ENCODE data around the gene RPUSD2. TPM values are rescaled to one million over a fixed set of nuclear protein-coding genes. Genes with fewer than 3 reads are reported as not detected.

RPUSD2 gene
- total and polyA plus RNA-seq, 4 donors, result 5.2 to 9.4 (median 8.2) TPM

DNA sequence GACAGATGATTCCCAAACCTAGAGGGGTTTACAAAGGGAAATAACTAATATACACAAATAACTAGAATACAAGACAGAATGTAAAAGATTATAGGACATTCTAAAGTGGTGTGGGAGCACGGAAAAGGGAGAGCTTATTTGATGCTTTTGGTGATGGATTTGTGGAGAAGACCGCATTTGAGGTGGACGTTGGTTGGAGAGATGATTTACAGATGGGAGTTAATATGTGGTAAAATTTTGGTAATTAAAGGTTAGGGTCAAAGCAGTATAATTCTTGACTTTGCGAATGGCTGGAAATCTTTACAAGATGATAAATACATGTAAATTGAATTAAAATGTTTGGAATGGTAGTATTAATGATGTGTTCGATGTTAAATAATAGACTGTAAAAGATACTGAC lies 26.1 kb downstream of the RPUSD2 start:
- Histone ChIP-seq H3K27ac (ENCODE audit: low read depth in 1 of 2, low read length in 1 of 2) (no peak overlapping the region), H3K4me1 (ENCODE audit: control insufficient read depth in 5 of 5, insufficient read depth in 5 of 5, low read length in 5 of 5) (peaks cover 0 to 8% (median 0%) of the 10 kb centered on the region in 5 donors), H3K4me3 (no peak overlapping the region), H3K36me3 (ENCODE audit: control insufficient read depth in 4 of 4, insufficient read depth in 4 of 4, low read length in 4 of 4) (no peaks in the 10 kb centered on the region), H3K27me3 (ENCODE audit: control insufficient read depth in 3 of 3, insufficient read depth in 3 of 3, low read length in 2 of 3) (no peaks in the 10 kb centered on the region), H3K9ac (ENCODE audit: insufficient read depth in 1 of 2, low read length in 2 of 2) (peak overlapping the region in 1 of 2 donors; percentile 100), H3K9me3 (ENCODE audit: control insufficient read depth in 4 of 4, insufficient read depth in 3 of 4, low read length in 3 of 4) (no peaks in the 10 kb centered on the region)
- TF ChIP-seq CTCF (IDR thresholded peaks at IDR 0.05; ENCODE audit: control extremely low read depth, extremely low read depth), result no peak
- 40 to 51% methylated on average over 5 of the region's 5 CpGs for WGBS, 2 donors
- DNase-seq, result no peak
- ATAC-seq (ENCODE audit: insufficient read depth, low FRiP score), result no peak

GRCh38 chr15:40595773-40596172 lies 26.7 kb downstream of the RPUSD2 start:
- TF ChIP-seq CTCF (IDR thresholded peaks at IDR 0.05; ENCODE audit: control extremely low read depth, extremely low read depth), result no peak
- H3K27ac ChIP-seq (ENCODE audit: low read depth in 1 of 2, low read length in 1 of 2), result no peak overlapping the region
- H3K4me3 ChIP-seq, result no peak overlapping the region
- H3K9ac ChIP-seq (ENCODE audit: insufficient read depth in 1 of 2, low read length in 2 of 2), result no peak overlapping the region
- ATAC-seq (ENCODE audit: insufficient read depth, low FRiP score) (no peak), DNase-seq (peak in 2 of 3 donors; percentile 20 to 34)
- peaks cover 0 to 8% (median 0%) of the 10 kb centered on the region in 5 donors for H3K4me1 ChIP-seq (ENCODE audit: control insufficient read depth in 5 of 5, insufficient read depth in 5 of 5, low read length in 5 of 5)
- H3K36me3 ChIP-seq (ENCODE audit: control insufficient read depth in 4 of 4, insufficient read depth in 4 of 4, low read length in 4 of 4), result no peaks in the 10 kb centered on the region
- no peaks in the 10 kb centered on the region for H3K27me3 ChIP-seq (ENCODE audit: control insufficient read depth in 3 of 3, insufficient read depth in 3 of 3, low read length in 2 of 3)
- 77% methylated on average over 5 of the region's 5 CpGs for WGBS, 2 donors
- H3K9me3 ChIP-seq (ENCODE audit: control insufficient read depth in 4 of 4, insufficient read depth in 3 of 4, low read length in 3 of 4), result no peaks in the 10 kb centered on the region

- Histone ChIP-seq H3K4me1 (ENCODE audit: control insufficient read depth in 5 of 5, insufficient read depth in 5 of 5, low read length in 5 of 5) (peaks cover 0 to 8% (median 0%) of the 10 kb centered on the region in 5 donors), H3K9me3 (ENCODE audit: control insufficient read depth in 4 of 4, insufficient read depth in 3 of 4, low read length in 3 of 4) (no peaks in the 10 kb centered on the region), H3K4me3 (no peak overlapping the region), H3K27ac (ENCODE audit: low read depth in 1 of 2, low read length in 1 of 2) (no peak overlapping the region), H3K36me3 (ENCODE audit: control insufficient read depth in 4 of 4, insufficient read depth in 4 of 4, low read length in 4 of 4) (no peaks in the 10 kb centered on the region), H3K9ac (ENCODE audit: insufficient read depth in 1 of 2, low read length in 2 of 2) (no peak overlapping the region), H3K27me3 (ENCODE audit: control insufficient read depth in 3 of 3, insufficient read depth in 3 of 3, low read length in 2 of 3) (no peaks in the 10 kb centered on the region)
- DNase-seq, result no peak
- WGBS, 2 donors, result 97 to 100% methylated on average over 2 of the region's 2 CpGs
- no peak for TF ChIP-seq CTCF (IDR thresholded peaks at IDR 0.05; ENCODE audit: control extremely low read depth, extremely low read depth)
- no peak for ATAC-seq (ENCODE audit: insufficient read depth, low FRiP score)
Observed at GRCh38 chr15:40597024-40597423, 27.9 kb downstream of the RPUSD2 start.

GRCh38 chr15:40598126-40598525 lies 29.0 kb downstream of the RPUSD2 start:
- H3K36me3 ChIP-seq (ENCODE audit: control insufficient read depth in 4 of 4, insufficient read depth in 4 of 4, low read length in 4 of 4), result no peaks in the 10 kb centered on the region
- no peak overlapping the region for H3K27ac ChIP-seq (ENCODE audit: low read depth in 1 of 2, low read length in 1 of 2)
- 62 to 87% methylated on average over 3 of the region's 3 CpGs for WGBS, 2 donors
- DNase-seq, result no peak
- no peaks in the 10 kb centered on the region for H3K9me3 ChIP-seq (ENCODE audit: control insufficient read depth in 4 of 4, insufficient read depth in 3 of 4, low read length in 3 of 4)
- H3K4me1 ChIP-seq (ENCODE audit: control insufficient read depth in 5 of 5, insufficient read depth in 5 of 5, low read length in 5 of 5), result peaks cover 0 to 8% (median 0%) of the 10 kb centered on the region in 5 donors
- H3K4me3 ChIP-seq, result no peak overlapping the region
- TF ChIP-seq CTCF (IDR thresholded peaks at IDR 0.05; ENCODE audit: control extremely low read depth, extremely low read depth), result no peak
- no peaks in the 10 kb centered on the region for H3K27me3 ChIP-seq (ENCODE audit: control insufficient read depth in 3 of 3, insufficient read depth in 3 of 3, low read length in 2 of 3)
- no peak overlapping the region for H3K9ac ChIP-seq (ENCODE audit: insufficient read depth in 1 of 2, low read length in 2 of 2)
- no peak for ATAC-seq (ENCODE audit: insufficient read depth, low FRiP score)
